Spleen (tissue), 11 donors: ENCODE data around the gene ST3GAL3. TPM values are rescaled to one million over a fixed set of nuclear protein-coding genes. Genes with fewer than 3 reads are reported as not detected.

Experiments used
- DNase-seq: peaks from one replicate; pipeline ENCODE4 v3.0.0-alpha.2; 2020
- H3K27ac ChIP-seq, 8 donors: fragments of 200-600 bp; sonication (generic) in 7 of 8; 1 replicate in 4 of 8; 2 replicates in 4 of 8; pipeline versions ENCODE4 v1.5.0 to v1.8.0; 2016 to 2021; ENCODE audit warnings: inconsistent platforms in 4 of 8, mild to moderate bottlenecking in 4 of 8, moderate library complexity in 1 of 8
- H3K27me3 ChIP-seq, 7 donors: fragments of 200-600 bp; sonication (generic) in 6 of 7; replicated peaks in 1 of 7; 1 replicate in 4 of 7; 2 replicates in 3 of 7; pipeline versions ENCODE4 v1.5.0 to v1.8.0; 2016 to 2021; ENCODE audit warnings: inconsistent platforms in 3 of 7, mild to moderate bottlenecking in 1 of 7
- H3K36me3 ChIP-seq, 6 donors: fragments of 200-600 bp; sonication (generic) in 5 of 6; 1 replicate in 4 of 6; 2 replicates in 2 of 6; pipeline versions ENCODE4 v1.5.0 to v1.8.0; 2016 to 2021; ENCODE audit warnings: inconsistent platforms in 2 of 6
- H3K4me1 ChIP-seq, 6 donors: fragments of 200-600 bp; sonication (generic) in 5 of 6; 1 replicate in 3 of 6; 2 replicates in 3 of 6; pipeline versions ENCODE4 v1.5.0 to v1.8.0; 2016 to 2021; ENCODE audit warnings: inconsistent platforms in 3 of 6
- H3K4me3 ChIP-seq, 8 donors: fragments of 200-600 bp; sonication (generic) in 7 of 8; 1 replicate in 4 of 8; 2 replicates in 4 of 8; pipeline versions ENCODE4 v1.5.0 to v1.8.0; 2016 to 2021; ENCODE audit warnings: inconsistent platforms in 4 of 8, mild to moderate bottlenecking in 4 of 8, moderate library complexity in 2 of 8
- H3K9me3 ChIP-seq, 8 donors: fragments of 200-600 bp; sonication (generic) in 7 of 8; 1 replicate in 4 of 8; 2 replicates in 4 of 8; pipeline versions ENCODE4 v1.5.0 to v1.8.0; 2016 to 2021; ENCODE audit warnings: inconsistent platforms in 4 of 8
- POLR2A ChIP-seq, 3 donors: fragments of 450-650 bp; IDR thresholded peaks; one replicate each; pipeline ENCODE4 v1.5.1; 2017; ENCODE audit warnings: antibody characterized with exemption in 3 of 3, mild to moderate bottlenecking in 1 of 3
- POLR2AphosphoS5 ChIP-seq, 3 donors: sonication (generic); formaldehyde crosslinking; IDR thresholded peaks; one replicate each; pipeline ENCODE4 v1.5.1; 2017; ENCODE audit warnings: antibody characterized with exemption in 3 of 3
- WGBS, 5 donors: extraction: QIAGEN DNeasy Blood & Tissue Kit in 3 of 5; methylation state at CpG; one replicate each; pipeline versions ENCODE4 v1.1.5 to v1.1.7; 2013 to 2018; 5-methylcytosine and 5-hydroxymethylcytosine counted together
- intact Hi-C: fragments of 100-400 bp; cut with DNase I; formaldehyde crosslinking; loops from one replicate; pipeline ENCODE4 v1.15.0; 2023; ENCODE audit warnings: low total_unique reads
- polyA plus RNA-seq, 3 donors: library from polyadenylated mRNA; stranded (reverse); fragments of 200-250 nt; gene quantifications; one replicate each; pipeline ENCODE4 v1.2.1, GENCODE V29; 2013
- total RNA-seq, 7 donors: library from RNA; depleted of rRNA in 3 of 7; stranded (reverse); fragments of >200 nt in 3 of 7; fragmentation: NEBNext Ultra II Directional in 4 of 7; extraction: Animal tissue kit (Norgen Biotek cat#: 25700) in 4 of 7; gene quantifications; one replicate each; pipeline versions ENCODE4 v1.1.0 to v1.2.1, GENCODE V29; 2016 to 2021
- TF ChIP-seq, protein P1 (sequence below), 11 experiments: fragments of 200-600 bp in 7 of 11; fragments of 450-650 bp in 4 of 11; sonication (generic) in 4 of 11; IDR thresholded peaks in 8 of 11; conservative IDR thresholded peaks in 3 of 11; 1 replicate in 7 of 11; 2 replicates in 4 of 11; pipeline versions ENCODE4 v1.4.0 to v1.8.0; 2016 to 2021; ENCODE audit warnings: antibody characterized with exemption in 11 of 11, inconsistent platforms in 4 of 11, mild to moderate bottlenecking in 1 of 11
- donor health status: healthy with polysubstance abuse.
- donor health status: DM: no; HTN: no; CAD: no; lungs with moderate emphysema.
- donor health status: DM: no; HTN: no; CAD: no.
- donor health status: Bipolar disorder and iron deficiency.
- donor health status: healthy.
- donor health status: DM: no; HTN: no; CAD: no.
- donor health status: DM: yes; HTN: yes; CAD: no.

ST3GAL3 gene
- total and polyA plus RNA-seq, 10 donors, result 6.4 to 34.3 (median 21.0) TPM

DNA sequence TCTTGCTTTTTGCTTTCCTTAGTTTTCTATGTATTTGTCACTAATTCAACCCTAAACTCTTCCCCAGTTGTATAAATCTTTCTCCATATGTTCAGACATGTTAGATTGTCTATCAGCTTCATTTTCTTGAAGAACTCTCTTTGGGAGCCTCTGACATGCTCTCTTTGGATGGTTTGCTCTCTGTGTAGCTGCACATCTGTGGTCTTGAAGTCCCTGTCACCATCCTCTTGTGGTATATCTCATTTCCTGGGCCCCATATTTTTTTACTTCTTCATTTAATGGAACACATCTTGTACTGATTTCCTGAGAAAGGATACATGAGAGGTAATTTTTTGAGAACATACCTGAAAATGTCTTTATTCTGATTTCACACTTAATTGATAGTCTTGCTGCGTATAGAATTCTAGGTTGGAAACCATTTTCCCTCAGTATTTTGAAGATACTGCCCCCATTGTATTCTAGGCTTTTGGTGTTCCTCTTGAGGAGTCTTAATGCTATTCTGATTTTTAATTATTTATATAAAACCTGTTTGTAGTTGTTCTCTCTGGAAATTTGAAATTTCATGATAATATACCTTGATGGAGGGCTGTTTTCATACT, 72.6 kb downstream of the ST3GAL3 start:
- H3K4me3 ChIP-seq, result no peak overlapping the region
- H3K27ac ChIP-seq, result no peak overlapping the region
- 95 to 100% (median 100%) methylated on average over 1 of the region's 1 CpG for WGBS, 5 donors
- intact Hi-C loops, result no loop called here
- no peak for DNase-seq
- H3K27me3 ChIP-seq, result no peaks in the 10 kb centered on the region
- peaks cover 0 to 33% (median 20%) of the 10 kb centered on the region in 8 donors for H3K9me3 ChIP-seq
- H3K36me3 ChIP-seq, result peaks cover 0 to 16% (median 0%) of the 10 kb centered on the region in 6 donors
- H3K4me1 ChIP-seq, result peaks cover 0 to 6% (median 0%) of the 10 kb centered on the region in 6 donors
- TF ChIP-seq POLR2AphosphoS5 (IDR thresholded peaks at IDR 0.05) (no peak), POLR2A (IDR thresholded peaks at IDR 0.05) (no peak)
- TF ChIP-seq, protein P1, sequence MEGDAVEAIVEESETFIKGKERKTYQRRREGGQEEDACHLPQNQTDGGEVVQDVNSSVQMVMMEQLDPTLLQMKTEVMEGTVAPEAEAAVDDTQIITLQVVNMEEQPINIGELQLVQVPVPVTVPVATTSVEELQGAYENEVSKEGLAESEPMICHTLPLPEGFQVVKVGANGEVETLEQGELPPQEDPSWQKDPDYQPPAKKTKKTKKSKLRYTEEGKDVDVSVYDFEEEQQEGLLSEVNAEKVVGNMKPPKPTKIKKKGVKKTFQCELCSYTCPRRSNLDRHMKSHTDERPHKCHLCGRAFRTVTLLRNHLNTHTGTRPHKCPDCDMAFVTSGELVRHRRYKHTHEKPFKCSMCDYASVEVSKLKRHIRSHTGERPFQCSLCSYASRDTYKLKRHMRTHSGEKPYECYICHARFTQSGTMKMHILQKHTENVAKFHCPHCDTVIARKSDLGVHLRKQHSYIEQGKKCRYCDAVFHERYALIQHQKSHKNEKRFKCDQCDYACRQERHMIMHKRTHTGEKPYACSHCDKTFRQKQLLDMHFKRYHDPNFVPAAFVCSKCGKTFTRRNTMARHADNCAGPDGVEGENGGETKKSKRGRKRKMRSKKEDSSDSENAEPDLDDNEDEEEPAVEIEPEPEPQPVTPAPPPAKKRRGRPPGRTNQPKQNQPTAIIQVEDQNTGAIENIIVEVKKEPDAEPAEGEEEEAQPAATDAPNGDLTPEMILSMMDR (IDR thresholded peaks at IDR 0.05 in 8 of 11, conservative IDR thresholded peaks at IDR 0.05 in 3 of 11), result no peak

DNA sequence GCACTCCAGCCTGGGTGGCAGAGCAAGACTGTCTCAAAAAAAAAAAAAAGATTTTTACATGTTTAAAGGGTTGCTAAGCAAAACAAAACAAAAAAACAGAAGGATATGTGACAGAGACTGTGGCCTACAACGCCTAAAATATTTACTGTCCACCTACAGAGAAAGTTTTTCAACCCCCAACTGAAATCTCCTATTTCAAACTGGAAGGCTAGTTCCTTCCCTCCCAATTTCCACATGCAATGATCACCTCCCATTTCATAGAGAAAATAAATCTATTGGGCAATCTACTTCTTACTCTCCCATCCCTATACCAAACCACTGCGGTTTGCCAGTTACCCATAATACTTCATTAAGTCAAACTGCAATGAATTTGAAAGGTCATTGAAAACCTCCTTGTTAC, 74.2 kb downstream of the ST3GAL3 start:
- TF ChIP-seq POLR2AphosphoS5 (IDR thresholded peaks at IDR 0.05), result no peak
- no peak for TF ChIP-seq POLR2A (IDR thresholded peaks at IDR 0.05)
- TF ChIP-seq, protein P1 (IDR thresholded peaks at IDR 0.05 in 8 of 11, conservative IDR thresholded peaks at IDR 0.05 in 3 of 11), result no peak
- Histone ChIP-seq H3K27ac (no peak overlapping the region), H3K9me3 (peaks cover 0 to 33% (median 20%) of the 10 kb centered on the region in 8 donors), H3K4me1 (peaks cover 0 to 10% (median 0%) of the 10 kb centered on the region in 6 donors), H3K4me3 (no peak overlapping the region), H3K27me3 (no peaks in the 10 kb centered on the region), H3K36me3 (peaks cover 0 to 9% (median 0%) of the 10 kb centered on the region in 6 donors)
- WGBS, 5 donors, result 53 to 85% (median 61%) methylated on average over 2 of the region's 2 CpGs
- intact Hi-C loops, result no loop called here
- no peak for DNase-seq

DNA sequence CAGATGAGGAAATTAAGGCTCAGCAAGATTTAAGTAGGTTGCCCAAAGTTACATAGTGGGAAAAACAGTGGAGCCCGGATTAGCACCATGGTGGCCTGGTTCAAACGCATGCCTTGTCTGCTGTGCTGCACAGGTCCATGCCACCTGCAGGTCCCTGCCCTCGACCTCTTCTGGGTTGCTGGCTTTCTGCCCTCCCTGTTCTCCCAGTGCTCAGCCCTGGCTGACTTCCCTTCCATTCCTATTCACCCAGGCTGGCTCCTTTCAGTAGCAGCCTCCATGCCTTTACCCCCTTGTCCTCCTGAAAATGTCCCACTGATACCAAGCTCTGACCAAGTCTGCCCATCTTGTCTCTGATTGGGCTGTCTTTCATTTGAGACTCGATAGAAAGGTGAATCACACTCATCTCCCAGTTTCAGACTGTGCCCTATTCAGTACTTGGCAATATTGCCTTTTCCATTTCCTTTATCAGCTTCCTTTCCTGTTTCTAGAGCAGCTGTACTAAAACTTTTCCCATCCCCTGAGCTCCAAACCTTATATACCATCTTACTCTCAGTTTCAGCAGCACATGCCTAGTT, 75.8 kb downstream of the ST3GAL3 start:
- Histone ChIP-seq H3K9me3 (peaks cover 0 to 24% (median 18%) of the 10 kb centered on the region in 8 donors), H3K4me1 (peaks cover 0 to 24% (median 2%) of the 10 kb centered on the region in 6 donors), H3K36me3 (peaks cover 0 to 6% (median 0%) of the 10 kb centered on the region in 6 donors), H3K27me3 (no peaks in the 10 kb centered on the region), H3K27ac (no peak overlapping the region), H3K4me3 (no peak overlapping the region)
- WGBS, 5 donors, result 79 to 89% (median 81%) methylated on average over 4 of the region's 4 CpGs
- no peak for DNase-seq
- intact Hi-C loops, result no loop called here
- TF ChIP-seq POLR2A (IDR thresholded peaks at IDR 0.05) (no peak), POLR2AphosphoS5 (IDR thresholded peaks at IDR 0.05) (no peak)
- TF ChIP-seq, protein P1 (IDR thresholded peaks at IDR 0.05 in 8 of 11, conservative IDR thresholded peaks at IDR 0.05 in 3 of 11), result no peak

DNA sequence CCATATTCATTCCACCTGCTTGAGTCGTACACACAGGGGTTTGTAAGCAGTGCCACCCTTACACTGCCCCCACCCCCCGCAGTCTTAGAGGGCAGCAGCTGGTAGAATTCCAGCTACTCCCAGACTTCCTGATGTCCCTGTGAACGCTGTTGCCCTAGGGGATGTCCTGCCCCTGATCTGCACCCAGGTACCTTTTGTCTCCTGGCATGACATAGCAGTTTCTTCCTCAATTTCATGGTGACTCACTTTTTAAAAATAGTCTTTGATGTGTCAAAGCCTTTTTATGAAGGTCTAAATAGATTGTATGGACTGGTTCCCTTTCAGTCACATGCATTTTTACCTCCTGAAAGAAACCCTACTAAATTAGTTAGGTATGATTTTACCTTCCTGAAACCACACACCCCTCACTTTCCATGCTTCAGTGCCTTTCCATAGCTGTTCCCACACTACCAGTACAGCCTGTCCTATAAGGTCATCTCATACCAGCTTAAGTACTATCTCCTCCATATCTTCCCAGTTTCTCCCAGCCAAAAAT, 76.4 kb downstream of the ST3GAL3 start:
- H3K27me3 ChIP-seq, result no peaks in the 10 kb centered on the region
- H3K36me3 ChIP-seq, result peaks cover 0 to 5% (median 0%) of the 10 kb centered on the region in 6 donors
- no peak overlapping the region for H3K27ac ChIP-seq
- no peak for DNase-seq
- no peak overlapping the region for H3K4me3 ChIP-seq
- intact Hi-C loops, result no loop called here
- no peak for TF ChIP-seq POLR2AphosphoS5 (IDR thresholded peaks at IDR 0.05)
- TF ChIP-seq POLR2A (IDR thresholded peaks at IDR 0.05), result no peak
- TF ChIP-seq, protein P1 (IDR thresholded peaks at IDR 0.05 in 8 of 11, conservative IDR thresholded peaks at IDR 0.05 in 3 of 11), result no peak
- H3K9me3 ChIP-seq, result peaks cover 0 to 22% (median 17%) of the 10 kb centered on the region in 8 donors
- WGBS, 5 donors, result 68 to 85% (median 71%) methylated on average over 3 of the region's 3 CpGs
- peaks cover 0 to 24% (median 2%) of the 10 kb centered on the region in 6 donors for H3K4me1 ChIP-seq
